GM19372 (cell line): Measurements from ENCODE around the gene THEM4.

Experiments used
- ATAC-seq: cut with Tn5 transposase; IDR thresholded peaks from one replicate; pipeline ENCODE4 v1.9.1; 2021; ENCODE audit warnings: mild to moderate bottlenecking, low read depth, moderate library complexity; ENCODE audit not compliant: unreplicated experiment

Gene THEM4

GRCh38 chr1:151909167-151910149 is at the start of gene THEM4:
Gene THEM4 (minus strand): TSS chr1:151909511. CDS start chr1:151909458, 53 bp downstream.
- peak; percentile 99 for ATAC-seq

GRCh38 chr1:151958959-151959358 is 49.6 kb upstream of the THEM4 start:
- no peak for ATAC-seq

GRCh38 chr1:151956957-151957497 is 47.7 kb upstream of the THEM4 start:
- no peak for ATAC-seq

- no peak for ATAC-seq
Observed at GRCh38 chr1:151953409-151954094, 44.2 kb upstream of the THEM4 start.

- no peak for ATAC-seq
Observed at GRCh38 chr1:151952811-151953210, 43.5 kb upstream of the THEM4 start.

GRCh38 chr1:151949371-151950193 is 40.3 kb upstream of the THEM4 start:
- ATAC-seq: no peak

- ATAC-seq: no peak
Observed at GRCh38 chr1:151948506-151948905, 39.2 kb upstream of the THEM4 start.

GRCh38 chr1:151947140-151947539 is 37.8 kb upstream of the THEM4 start:
- no peak for ATAC-seq

- no peak for ATAC-seq
Observed at GRCh38 chr1:151945725-151946722, 36.7 kb upstream of the THEM4 start.

GRCh38 chr1:151944857-151945575 is 35.7 kb upstream of the THEM4 start:
- ATAC-seq: no peak

GRCh38 chr1:151944126-151944856 is 35.0 kb upstream of the THEM4 start:
- no peak for ATAC-seq

- ATAC-seq: no peak
Observed at GRCh38 chr1:151943591-151943990, 34.3 kb upstream of the THEM4 start.

GRCh38 chr1:151942882-151943281 is 33.6 kb upstream of the THEM4 start:
- no peak for ATAC-seq

- ATAC-seq: no peak
Observed at GRCh38 chr1:151940541-151940940, 31.2 kb upstream of the THEM4 start.

GRCh38 chr1:151939779-151940178 is 30.5 kb upstream of the THEM4 start:
- no peak for ATAC-seq

GRCh38 chr1:151939141-151939540 is 29.8 kb upstream of the THEM4 start:
- ATAC-seq: no peak

- no peak for ATAC-seq
Observed at GRCh38 chr1:151936653-151937052, 27.3 kb upstream of the THEM4 start.
